Right atrium auricular region (tissue), 2 donors: ENCODE data around the gene GTF2IRD1. TPM values are rescaled to one million over a fixed set of nuclear protein-coding genes. Genes with fewer than 3 reads are reported as not detected.
"Not testable (repeated sequence)": the region's sequence is repeated elsewhere in the genome, so short reads cannot be mapped to it uniquely, and the experiment has no call there.

Experiments used
- DNase-seq: peaks from one replicate; pipeline ENCODE4 v3.0.0-alpha.2; 2019; ENCODE audit warnings: low spot score
- H3K27ac ChIP-seq, 2 donors: fragments of 200-600 bp; sonication (generic); 1 replicate in 1 of 2; 2 replicates in 1 of 2; pipeline ENCODE4 v1.5.1; 2016 to 2019
- H3K27me3 ChIP-seq, 2 donors: fragments of 200-600 bp; sonication (generic); one replicate each; pipeline versions ENCODE4 v1.5.1 to v1.6.0; 2017 to 2019
- H3K36me3 ChIP-seq: fragments of 200-600 bp; sonication (generic); one replicate; pipeline ENCODE4 v1.5.1; 2016
- H3K4me1 ChIP-seq, 2 donors: fragments of 200-600 bp; sonication (generic); one replicate each; pipeline versions ENCODE4 v1.5.1 to v1.6.0; 2017 to 2019
- H3K4me3 ChIP-seq, 2 donors: fragments of 200-600 bp; sonication (generic); 1 replicate in 1 of 2; 2 replicates in 1 of 2; pipeline ENCODE4 v1.5.1; 2017 to 2019; ENCODE audit warnings: mild to moderate bottlenecking in 1 of 2, moderate library complexity in 1 of 2
- H3K9me3 ChIP-seq, 2 donors: fragments of 200-600 bp; sonication (generic); one replicate each; pipeline ENCODE4 v1.5.1; 2019
- CTCF ChIP-seq, 2 donors: fragments of 200-600 bp; sonication (generic); IDR thresholded peaks; one replicate each; pipeline ENCODE4 v1.5.1; 2019; ENCODE audit warnings: antibody characterized with exemption in 2 of 2
- total RNA-seq, 2 donors: library from RNA; depleted of rRNA; stranded (reverse); fragments of >200 nt; gene quantifications; one replicate each; pipeline ENCODE4 v1.1.0, GENCODE V29; 2016

Gene GTF2IRD1
- total RNA-seq, 2 donors from 2014 or later, result 15.6 to 16.5 TPM

DNA sequence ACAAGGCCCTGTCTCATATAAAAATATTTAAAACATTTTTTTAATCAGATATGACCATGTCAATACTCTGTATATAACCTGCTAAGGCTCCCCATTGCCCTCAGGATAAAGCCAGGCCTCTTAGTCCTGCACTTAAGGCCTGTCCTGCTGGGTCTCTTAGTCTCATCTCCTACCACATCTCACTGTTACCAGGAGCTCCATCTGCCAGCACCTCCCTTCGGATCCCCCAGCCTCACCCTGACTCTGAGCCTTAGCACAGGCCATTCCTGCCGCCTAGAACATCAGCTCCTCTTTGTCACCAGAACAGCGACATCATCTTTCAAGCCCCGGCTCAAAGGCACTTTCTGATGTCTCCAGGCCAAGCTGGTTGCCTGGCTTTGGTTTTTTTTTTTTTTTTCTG lies 25.7 kb upstream of the GTF2IRD1 start:
- DNase-seq, result no peak
- Histone ChIP-seq H3K27ac (no peak overlapping the region), H3K36me3 (no peaks in the 10 kb centered on the region), H3K9me3 (no peaks in the 10 kb centered on the region), H3K4me1 (no peaks in the 10 kb centered on the region), H3K27me3 (no peaks in the 10 kb centered on the region), H3K4me3 (no peak overlapping the region)
- no peak for TF ChIP-seq CTCF (IDR thresholded peaks at IDR 0.05)

GRCh38 chr7:74429153-74429747 lies 24.5 kb upstream of the GTF2IRD1 start:
- DNase-seq, result no peak
- no peaks in the 10 kb centered on the region for H3K27me3 ChIP-seq
- H3K9me3 ChIP-seq, result no peaks in the 10 kb centered on the region
- H3K4me1 ChIP-seq, result no peaks in the 10 kb centered on the region
- no peak overlapping the region for H3K4me3 ChIP-seq
- H3K27ac ChIP-seq, result no peak overlapping the region
- no peak for TF ChIP-seq CTCF (IDR thresholded peaks at IDR 0.05)
- H3K36me3 ChIP-seq, result no peaks in the 10 kb centered on the region

- not testable (repeated sequence) for H3K4me1 ChIP-seq, DNase-seq, H3K4me3 ChIP-seq, H3K36me3 ChIP-seq, H3K27ac ChIP-seq, H3K9me3 ChIP-seq, H3K27me3 ChIP-seq
Observed at GRCh38 chr7:74430409-74430808, 23.3 kb upstream of the GTF2IRD1 start.

DNA sequence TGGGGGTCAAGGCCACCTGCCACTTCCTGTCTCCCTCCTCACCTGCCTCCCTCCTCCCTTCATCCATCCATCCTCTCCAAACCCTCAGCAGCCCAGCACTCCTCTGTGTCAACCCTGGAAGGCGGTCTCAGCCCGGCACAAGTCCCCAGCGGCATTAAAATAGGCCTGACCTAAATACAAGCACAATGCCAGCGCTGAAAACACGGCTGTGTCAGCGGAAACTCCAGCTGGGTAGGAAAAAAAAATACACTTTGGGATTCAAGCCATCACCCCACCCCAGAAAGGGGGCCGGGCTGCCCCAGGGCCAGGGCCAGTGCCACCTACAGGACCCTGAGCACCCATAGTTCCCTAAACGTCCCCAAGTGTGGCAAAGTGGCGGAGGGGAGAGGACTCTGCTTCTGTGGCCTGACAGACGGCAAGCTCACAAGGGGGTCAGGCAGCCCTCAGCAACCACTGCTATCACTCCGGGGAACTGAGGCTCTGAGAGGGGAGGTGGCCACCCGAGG lies 22.7 kb upstream of the GTF2IRD1 start:
- Histone ChIP-seq H3K4me1 (no peaks in the 10 kb centered on the region), H3K4me3 (no peak overlapping the region), H3K27me3 (no peaks in the 10 kb centered on the region), H3K36me3 (no peaks in the 10 kb centered on the region), H3K27ac (no peak overlapping the region), H3K9me3 (no peaks in the 10 kb centered on the region)
- no peak for DNase-seq
- no peak for TF ChIP-seq CTCF (IDR thresholded peaks at IDR 0.05)

GRCh38 chr7:74437291-74437571 lies 16.5 kb upstream of the GTF2IRD1 start:
- H3K27ac ChIP-seq, H3K9me3 ChIP-seq, DNase-seq, H3K4me1 ChIP-seq, H3K27me3 ChIP-seq, H3K36me3 ChIP-seq, H3K4me3 ChIP-seq: not testable (repeated sequence)

DNA sequence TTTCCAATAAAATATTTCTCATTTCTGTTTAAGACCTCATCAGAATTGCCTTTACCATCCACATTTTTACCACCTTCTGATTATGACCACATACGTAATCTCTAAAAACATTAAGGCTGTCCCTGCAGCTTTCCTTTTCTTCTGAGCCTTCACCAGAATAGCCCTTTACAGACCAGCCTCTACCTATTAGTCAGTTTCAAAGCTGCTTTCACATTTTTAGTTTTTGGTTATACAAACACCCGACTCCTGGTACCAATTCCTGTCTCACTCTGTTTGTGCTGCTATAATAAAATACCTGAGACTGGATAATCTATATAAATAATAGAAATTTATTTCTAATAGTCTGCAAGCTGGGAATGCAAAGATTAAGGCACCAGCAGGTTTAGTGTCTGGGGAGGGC lies 15.4 kb upstream of the GTF2IRD1 start:
- Histone ChIP-seq H3K9me3 (peaks cover 0 to 10% of the 10 kb centered on the region in 2 donors), H3K4me1 (no peaks in the 10 kb centered on the region), H3K27ac (no peak overlapping the region), H3K36me3 (no peaks in the 10 kb centered on the region), H3K27me3 (no peaks in the 10 kb centered on the region), H3K4me3 (no peak overlapping the region)
- TF ChIP-seq CTCF (IDR thresholded peaks at IDR 0.05), result no peak
- DNase-seq, result no peak

- H3K4me1 ChIP-seq, result no peaks in the 10 kb centered on the region
- no peak overlapping the region for H3K4me3 ChIP-seq
- no peaks in the 10 kb centered on the region for H3K36me3 ChIP-seq
- no peak overlapping the region for H3K27ac ChIP-seq
- no peak for TF ChIP-seq CTCF (IDR thresholded peaks at IDR 0.05)
- no peak for DNase-seq
- H3K9me3 ChIP-seq, result peaks cover 0 to 10% of the 10 kb centered on the region in 2 donors
- no peaks in the 10 kb centered on the region for H3K27me3 ChIP-seq
Observed at GRCh38 chr7:74439541-74439940, 14.2 kb upstream of the GTF2IRD1 start.

- H3K4me1 ChIP-seq, H3K27me3 ChIP-seq, DNase-seq, H3K27ac ChIP-seq, H3K9me3 ChIP-seq, H3K4me3 ChIP-seq, H3K36me3 ChIP-seq: not testable (repeated sequence)
Observed at GRCh38 chr7:74440143-74440542, 13.6 kb upstream of the GTF2IRD1 start.
